OCI-LY7 (cell line): ENCODE results near the gene RAPGEF4. TPM values are rescaled to one million over a fixed set of nuclear protein-coding genes. Genes with fewer than 3 reads are reported as not detected.

Experiments
- BruUV-seq: library from RNA; stranded (reverse); fragments of 400-500 nt; replicated peaks from 2 replicates; lab custom pipeline; 2021; lab: Mats Ljungman, UMichigan
- CTCF ChIA-PET: fragments of 300-600 bp; sonication (Branson Sonifier 250); formaldehyde crosslinking; loops from one replicate; lab custom pipeline; 2022; ENCODE audit warnings: antibody characterized with exemption; ENCODE audit not compliant: unreplicated experiment; lab: Charles Lee
- POLR2A ChIA-PET: fragments of 300-600 bp; sonication (Branson Sonifier 250); formaldehyde crosslinking; loops from one replicate; lab custom pipeline; 2022; ENCODE audit warnings: antibody characterized with exemption; lab: Charles Lee
- DNase-seq: peaks from one replicate; pipeline ENCODE4 v3.0.0-alpha.2; 2015; ENCODE audit warnings: low spot score
- H2AFZ ChIP-seq: fragments of 200-600 bp; sonication (generic), shearing (Covaris generic); 2 replicates; pipeline ENCODE4 v1.6.1; 2014; ENCODE audit warnings: mild to moderate bottlenecking, antibody characterized with exemption, low read length, moderate library complexity
- H3K27ac ChIP-seq: fragments of 200-600 bp; sonication (generic); 2 replicates; pipeline ENCODE4 v1.5.1; 2014; ENCODE audit warnings: mixed run types, low read depth, mild to moderate bottlenecking, moderate library complexity, low read length, inconsistent platforms; ENCODE audit not compliant: poor library complexity, severe bottlenecking
- H3K36me3 ChIP-seq: fragments of 200-600 bp; sonication (generic); 2 replicates; pipeline ENCODE4 v1.6.1; 2014; ENCODE audit warnings: mild to moderate bottlenecking, antibody characterized with exemption, low read length, moderate library complexity, mixed read lengths; ENCODE audit not compliant: insufficient read depth
- H3K4me1 ChIP-seq: fragments of 200-600 bp; sonication (generic); 2 replicates; pipeline ENCODE4 v1.5.1; 2014; ENCODE audit warnings: mild to moderate bottlenecking, low read length; ENCODE audit not compliant: insufficient read depth, poor library complexity, severe bottlenecking
- H3K4me2 ChIP-seq: fragments of 200-600 bp; sonication (generic); 2 replicates; pipeline ENCODE4 v1.6.1; 2014; ENCODE audit warnings: mild to moderate bottlenecking, low read length
- H3K4me3 ChIP-seq: fragments of 200-600 bp; sonication (generic); 2 replicates; pipeline ENCODE4 v1.5.1; 2014; ENCODE audit warnings: mild to moderate bottlenecking, low read depth, low read length; ENCODE audit not compliant: poor library complexity, severe bottlenecking
- H3K79me2 ChIP-seq: fragments of 200-600 bp; sonication (generic); 2 replicates; pipeline ENCODE4 v1.6.1; 2016; ENCODE audit warnings: low read depth, mild to moderate bottlenecking, low read length, moderate library complexity, mixed read lengths; ENCODE audit not compliant: insufficient read depth
- H3K9me2 ChIP-seq: fragments of 200-600 bp; sonication (generic); 2 replicates; pipeline ENCODE4 v1.6.1; 2016; ENCODE audit warnings: mild to moderate bottlenecking, low read length, mixed read lengths; ENCODE audit not compliant: insufficient read depth
- H3K9me3 ChIP-seq: fragments of 200-600 bp; sonication (generic); 2 replicates; pipeline ENCODE4 v1.6.1; 2014; ENCODE audit warnings: mild to moderate bottlenecking, mixed run types, low read length, mixed read lengths
- H4K20me1 ChIP-seq: fragments of 200-600 bp; sonication (generic); 2 replicates; pipeline ENCODE4 v1.6.1; 2014; ENCODE audit warnings: mild to moderate bottlenecking, antibody characterized with exemption, low read length, moderate library complexity, mixed read lengths; ENCODE audit not compliant: insufficient read depth
- CTCF ChIP-seq: fragments of 200-600 bp; sonication (generic); conservative IDR thresholded peaks from 2 replicates; pipeline ENCODE4 v1.5.1; 2014; ENCODE audit warnings: mild to moderate bottlenecking, antibody characterized with exemption, low read length, moderate library complexity, mixed read lengths
- EZH2phosphoT487 ChIP-seq: fragments of 200-600 bp; sonication (generic); IDR thresholded peaks from 2 replicates; pipeline ENCODE4 v1.6.1; 2018; ENCODE audit warnings: low read depth, borderline replicate concordance, mild to moderate bottlenecking, mixed run types, antibody characterized with exemption, low read length, moderate library complexity, mixed read lengths
- intact Hi-C: fragments of 100-400 bp; cut with micrococcal nuclease; formaldehyde crosslinking; loops from one replicate; pipeline ENCODE4 v1.10.0; 2022; ENCODE audit not compliant: unreplicated experiment
- total RNA-seq, 2 experiments: library from RNA; depleted of rRNA in 1 of 2; stranded (reverse); fragments of >200 nt in 1 of 2; shearing (Covaris generic) in 1 of 2; gene quantifications; 2 replicates each; pipeline ENCODE4 v1.2.3, GENCODE V29; 2014 to 2022

Gene RAPGEF4
- total RNA-seq, 2 experiments from 2014 or later: 0.22 to 0.55 TPM

GRCh38 chr2:172869861-172870260, 134.2 kb downstream of the RAPGEF4 start:
- H3K36me3 ChIP-seq: no peaks in the 10 kb centered on the region
- DNase-seq: no peak
- H4K20me1 ChIP-seq: no peaks in the 10 kb centered on the region
- BruUV-seq: no TSS peak
- H3K4me1 ChIP-seq: no peaks in the 10 kb centered on the region
- no peaks in the 10 kb centered on the region for H3K9me3 ChIP-seq
- intact Hi-C loops: no loop called here
- H2AFZ ChIP-seq: no peak overlapping the region
- no peak overlapping the region for H3K4me3 ChIP-seq
- H3K9me2 ChIP-seq: no peaks in the 10 kb centered on the region
- TF ChIP-seq EZH2phosphoT487 (no peak), CTCF (no peak)
- no peak overlapping the region for H3K4me2 ChIP-seq
- no peak overlapping the region for H3K27ac ChIP-seq
- POLR2A ChIA-PET: interaction anchor here (0.6 kb wide), 1 partner anchor 367 kb away, joined by 4 read pairs; no protein-coding TSS in a partner anchor
- no peaks in the 10 kb centered on the region for H3K79me2 ChIP-seq
- CTCF ChIA-PET: no interaction called here

GRCh38 chr2:172870396-172870795, 134.8 kb downstream of the RAPGEF4 start:
- CTCF ChIA-PET: no interaction called here
- TF ChIP-seq EZH2phosphoT487 (no peak), CTCF (no peak)
- POLR2A ChIA-PET: interaction anchor here (0.6 kb wide), 1 partner anchor 366 kb away, joined by 4 read pairs; no protein-coding TSS in a partner anchor
- Histone ChIP-seq H3K4me2 (no peak overlapping the region), H3K9me2 (no peaks in the 10 kb centered on the region), H4K20me1 (no peaks in the 10 kb centered on the region), H3K36me3 (no peaks in the 10 kb centered on the region), H3K4me3 (no peak overlapping the region), H3K4me1 (no peaks in the 10 kb centered on the region), H2AFZ (no peak overlapping the region), H3K79me2 (no peaks in the 10 kb centered on the region), H3K27ac (no peak overlapping the region), H3K9me3 (no peaks in the 10 kb centered on the region)
- no TSS peak for BruUV-seq
- no peak for DNase-seq
- intact Hi-C loops: no loop called here

- no peak for TF ChIP-seq CTCF
- no peak for TF ChIP-seq EZH2phosphoT487
- no peak overlapping the region for H3K27ac ChIP-seq
- ChIA-PET CTCF (no interaction called here), POLR2A (interaction anchor here (0.6 to 0.7 kb wide), 2 partner anchors 9 to 34 kb away, joined by 3 to 4 read pairs; no protein-coding TSS in a partner anchor)
- H3K4me2 ChIP-seq: no peak overlapping the region
- no peak overlapping the region for H3K4me3 ChIP-seq
- H3K9me2 ChIP-seq: no peaks in the 10 kb centered on the region
- no peaks in the 10 kb centered on the region for H3K36me3 ChIP-seq
- intact Hi-C loops: no loop called here
- H3K4me1 ChIP-seq: no peaks in the 10 kb centered on the region
- no peak for DNase-seq
- BruUV-seq: no TSS peak
- no peaks in the 10 kb centered on the region for H3K79me2 ChIP-seq
- no peaks in the 10 kb centered on the region for H3K9me3 ChIP-seq
- H4K20me1 ChIP-seq: no peaks in the 10 kb centered on the region
- no peak overlapping the region for H2AFZ ChIP-seq
Measured at GRCh38 chr2:172877826-172878225, 142.2 kb downstream of the RAPGEF4 start.
